K562 (cell line): ENCODE measurements around the gene DIPK1A. TPM values are rescaled to one million over a fixed set of nuclear protein-coding genes. Genes with fewer than 3 reads are reported as not detected.
A peak's percentile ranks its signal among the peaks of the same experiment; 100 is the strongest.

Experiments used
- ASH1L ChIP-seq: fragments of 450-650 bp; IDR thresholded peaks from 2 replicates; pipeline ENCODE4 v1.6.1; 2018; ENCODE audit warnings: borderline replicate concordance, mild to moderate bottlenecking, low read depth; ENCODE audit not compliant: partially characterized antibody
- ATF4 ChIP-seq: fragments of 450-650 bp; formaldehyde crosslinking; IDR thresholded peaks from 2 replicates; pipeline ENCODE4 v1.4.0; 2022; ENCODE audit warnings: mild to moderate bottlenecking, moderate library complexity
- ESRRB ChIP-seq: fragments of 250-450 bp; sonication (Bioruptor Pico); IDR thresholded peaks from 2 replicates; pipeline ENCODE4 v1.5.0; 2020; ENCODE audit warnings: mild to moderate bottlenecking, moderate library complexity, borderline replicate concordance
- HDAC1 ChIP-seq, 2 experiments: fragments of 450-650 bp; IDR thresholded peaks; 2 replicates each; pipeline ENCODE4 v1.6.1; 2016 to 2017; ENCODE audit warnings: inconsistent platforms in 1 of 2, mild to moderate bottlenecking in 1 of 2, moderate library complexity in 1 of 2
- JUND ChIP-seq, 2 experiments: IDR thresholded peaks; 2 replicates in 1 of 2; 3 replicates in 1 of 2; pipeline ENCODE4 v1.6.1; 2011; ENCODE audit warnings: borderline replicate concordance in 2 of 2, low read depth in 2 of 2, low read length in 2 of 2, improper control_type of control experiment in 1 of 2, missing biosample characterization in 1 of 2, missing genetic modification characterization in 1 of 2, missing genetic modification reagents in 1 of 2
- MTA1 ChIP-seq: fragments of 450-650 bp; IDR thresholded peaks from 2 replicates; pipeline ENCODE4 v1.6.1; 2017; ENCODE audit warnings: borderline replicate concordance
- NCOA2 ChIP-seq, 2 experiments: fragments of 450-650 bp; IDR thresholded peaks; 2 replicates each; pipeline ENCODE4 v1.6.1; 2018; ENCODE audit warnings: mild to moderate bottlenecking in 2 of 2, moderate library complexity in 1 of 2; ENCODE audit not compliant: partially characterized antibody in 2 of 2
- NCOA4 ChIP-seq: fragments of 450-650 bp; IDR thresholded peaks from 2 replicates; pipeline ENCODE4 v1.6.1; 2018; ENCODE audit warnings: mild to moderate bottlenecking; ENCODE audit not compliant: partially characterized antibody
- PTBP1 ChIP-seq: fragments of 200-400 bp; formaldehyde crosslinking; IDR thresholded peaks from 2 replicates; pipeline ENCODE4 v1.6.1; 2017; ENCODE audit warnings: low read depth, low read length
- PTRF ChIP-seq: fragments of 450-650 bp; IDR thresholded peaks from 2 replicates; pipeline ENCODE4 v1.6.1; 2016; ENCODE audit warnings: mild to moderate bottlenecking, missing genetic modification characterization, missing compliant biosample characterization
- RCOR1 ChIP-seq, 2 experiments: IDR thresholded peaks; 2 replicates each; pipeline ENCODE4 v1.6.1; 2012; ENCODE audit warnings: low read depth in 2 of 2, low read length in 2 of 2, borderline replicate concordance in 1 of 2, improper control_type of control experiment in 1 of 2
- RERE ChIP-seq: sonication (generic); formaldehyde crosslinking; IDR thresholded peaks from 2 replicates; pipeline ENCODE4 v1.8.0; 2023; ENCODE audit warnings: missing genetic modification reagents, mild to moderate bottlenecking, borderline replicate concordance
- RFX5 ChIP-seq: IDR thresholded peaks from 2 replicates; pipeline ENCODE4 v1.6.1; 2011; ENCODE audit warnings: low read depth, mild to moderate bottlenecking, improper control_type of control experiment, low read length
- SIX5 ChIP-seq, 2 experiments: IDR thresholded peaks; 2 replicates each; pipeline ENCODE4 v1.6.1; 2011; ENCODE audit warnings: low read length in 2 of 2, borderline replicate concordance in 1 of 2, low read depth in 1 of 2, mild to moderate bottlenecking in 1 of 2, moderate library complexity in 1 of 2; ENCODE audit not compliant: insufficient read depth in 1 of 2
- ZFP91 ChIP-seq: sonication (generic); formaldehyde crosslinking; IDR thresholded peaks from 2 replicates; pipeline ENCODE4 v1.8.0; 2022; ENCODE audit warnings: mild to moderate bottlenecking, missing genetic modification reagents
- ZNF253 ChIP-seq: fragments of 250-450 bp; sonication (Bioruptor Pico); conservative IDR thresholded peaks from 2 replicates; pipeline ENCODE4 v1.6.1; 2021; ENCODE audit warnings: mild to moderate bottlenecking
- ZNF57 ChIP-seq: fragments of 450-650 bp; formaldehyde crosslinking; IDR thresholded peaks from 2 replicates; pipeline ENCODE4 v1.4.0; 2020; ENCODE audit warnings: mild to moderate bottlenecking, moderate library complexity
- ZNF785 ChIP-seq: fragments of 250-450 bp; sonication (Bioruptor Pico); IDR thresholded peaks from 2 replicates; pipeline ENCODE4 v1.4.0; 2020; ENCODE audit warnings: mild to moderate bottlenecking
- polyA plus RNA-seq, 8 experiments: library from polyadenylated mRNA; depleted of rRNA in 4 of 8; stranded (reverse) in 5 of 8; unstranded in 3 of 8; fragments of >200 nt; fragmentation: Nextera tagmentation in 2 of 8; fragmentation: Illumina TruSeq in 1 of 8; extraction: Ambion mirVana in 2 of 8; extraction: Trizol in 1 of 8; gene quantifications; 2 replicates each; pipeline versions ENCODE4 v1.2.1 to v1.2.3, GENCODE V29; 2011 to 2014; ENCODE audit warnings: inconsistent platforms in 1 of 8, missing spikeins in 1 of 8
- total RNA-seq, 7 experiments: library from RNA; depleted of rRNA in 6 of 7; stranded (reverse); fragments of >200 nt in 6 of 7; fragmentation: Illumina TruSeq in 2 of 7; extraction: Trizol in 2 of 7; gene quantifications; 2 replicates each; pipeline versions ENCODE4 v1.2.1 to v1.2.3, GENCODE V29; 2011 to 2021; ENCODE audit warnings: low replicate concordance in 1 of 7
- TF ChIP-seq, protein P1 (sequence below): fragments of 450-650 bp; IDR thresholded peaks from 2 replicates; pipeline ENCODE4 v1.6.1; 2016

The DIPK1A gene
- total and polyA plus RNA-seq, 9 of the 15 experiments (the other 6 are each of a cell fraction or from before 2014, with no cell fraction given) = 0.54 to 2.5 (median 1.3) TPM

DNA sequence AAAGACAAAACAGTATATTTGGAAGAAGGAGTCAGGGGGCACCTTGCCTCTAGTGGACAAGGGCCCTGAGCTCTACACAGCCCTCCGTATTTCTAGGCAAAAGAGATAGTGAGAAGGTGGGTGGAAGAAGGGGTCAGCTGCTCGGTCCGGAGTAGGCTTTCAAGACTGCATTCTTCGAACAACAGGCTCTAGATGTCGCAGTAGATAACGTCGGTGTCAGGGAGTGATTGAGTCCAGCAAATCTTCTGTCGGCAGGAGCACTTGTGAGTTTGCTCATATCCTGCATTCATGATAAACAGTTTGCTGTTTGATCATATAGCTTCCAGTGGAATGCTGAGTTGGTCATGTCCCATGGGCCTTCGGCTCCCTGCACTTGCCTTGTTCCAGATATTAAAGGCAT, 36.8 kb downstream of the DIPK1A start (continued):
- TF ChIP-seq RCOR1 (IDR thresholded peaks at IDR 0.05; ENCODE audit: borderline replicate concordance in 1 of 2, low read depth in 2 of 2, low read length in 2 of 2) (peak in 1 of 2 experiments; percentile 94; a peak in 2 of 4 replicates), PTBP1 (no peak), RERE (CRISPR knock-in tag) (no peak), SIX5 (IDR thresholded peaks at IDR 0.05; ENCODE audit: borderline replicate concordance in 1 of 2, insufficient read depth in 1 of 2, low read depth in 1 of 2, low read length in 2 of 2) (no peak), ZNF785 (CRISPR knock-in tag) (no peak), JUND (IDR thresholded peaks at IDR 0.05; ENCODE audit: borderline replicate concordance, low read depth, low read length) (no peak), JUND (tag; IDR thresholded peaks at IDR 0.05; ENCODE audit: borderline replicate concordance, low read depth, low read length) (peak; percentile 36; the same call in 1 of the 3 replicates), MTA1 (peak; percentile 59; the same call in 1 of the 2 replicates), HDAC1 (IDR thresholded peaks at IDR 0.05) (peak in 1 of 2 experiments; percentile 64; a peak in 2 of 4 replicates), PTRF (tag) (no peak), RFX5 (no peak), ASH1L (no peak), NCOA4 (no peak), NCOA2 (IDR thresholded peaks at IDR 0.05; ENCODE audit: partially characterized antibody in 2 of 2) (no peak), ZFP91 (CRISPR knock-in tag) (no peak), ESRRB (CRISPR knock-in tag) (no peak), ZNF253 (CRISPR knock-in tag) (no peak), ATF4 (CRISPR knock-in tag) (no peak), ZNF57 (no peak)
- TF ChIP-seq, protein P1, sequence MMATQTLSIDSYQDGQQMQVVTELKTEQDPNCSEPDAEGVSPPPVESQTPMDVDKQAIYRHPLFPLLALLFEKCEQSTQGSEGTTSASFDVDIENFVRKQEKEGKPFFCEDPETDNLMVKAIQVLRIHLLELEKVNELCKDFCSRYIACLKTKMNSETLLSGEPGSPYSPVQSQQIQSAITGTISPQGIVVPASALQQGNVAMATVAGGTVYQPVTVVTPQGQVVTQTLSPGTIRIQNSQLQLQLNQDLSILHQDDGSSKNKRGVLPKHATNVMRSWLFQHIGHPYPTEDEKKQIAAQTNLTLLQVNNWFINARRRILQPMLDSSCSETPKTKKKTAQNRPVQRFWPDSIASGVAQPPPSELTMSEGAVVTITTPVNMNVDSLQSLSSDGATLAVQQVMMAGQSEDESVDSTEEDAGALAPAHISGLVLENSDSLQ = peak; percentile 78
